Mesothelial cell of epicardium (in vitro differentiated cells): ENCODE data around the gene RNF34. TPM values are rescaled to one million over a fixed set of nuclear protein-coding genes. Genes with fewer than 3 reads are reported as not detected.

Source experiments
- DNase-seq, 2 experiments: peaks; one replicate each; pipeline ENCODE4 v3.0.0; 2021; ENCODE audit warnings: low spot score in 2 of 2; ENCODE audit not compliant: unreplicated experiment in 2 of 2
- H3K27ac Mint-ChIP-seq: 2 replicates; pipeline ENCODE4 v1.8.0; 2021; ENCODE audit warnings: mixed read lengths
- H3K27me3 Mint-ChIP-seq: 2 replicates; pipeline ENCODE4 v1.8.0; 2021; ENCODE audit warnings: low read depth, mixed read lengths
- H3K36me3 Mint-ChIP-seq: 2 replicates; pipeline ENCODE4 v1.8.0; 2021; ENCODE audit warnings: mixed read lengths
- H3K4me1 Mint-ChIP-seq: 2 replicates; pipeline ENCODE4 v1.8.0; 2021; ENCODE audit warnings: mixed read lengths
- H3K4me3 Mint-ChIP-seq: 2 replicates; pipeline ENCODE4 v1.8.0; 2021; ENCODE audit warnings: mild to moderate bottlenecking, moderate library complexity, mixed read lengths
- H3K9me3 Mint-ChIP-seq: 2 replicates; pipeline ENCODE4 v1.8.0; 2021; ENCODE audit warnings: mixed read lengths
- total RNA-seq: library from RNA; stranded (reverse); gene quantifications from 3 replicates; pipeline ENCODE4 v1.2.1, GENCODE V29; 2021
- TF ChIP-seq, protein P1 (sequence below): fragments of 200-600 bp; sonication (generic); IDR thresholded peaks from one replicate; pipeline ENCODE4 v1.5.0; 2021; ENCODE audit warnings: antibody characterized with exemption; ENCODE audit not compliant: unreplicated experiment

Gene RNF34
- total RNA-seq, 1 donor from 2014 or later: 41.0 TPM

DNA sequence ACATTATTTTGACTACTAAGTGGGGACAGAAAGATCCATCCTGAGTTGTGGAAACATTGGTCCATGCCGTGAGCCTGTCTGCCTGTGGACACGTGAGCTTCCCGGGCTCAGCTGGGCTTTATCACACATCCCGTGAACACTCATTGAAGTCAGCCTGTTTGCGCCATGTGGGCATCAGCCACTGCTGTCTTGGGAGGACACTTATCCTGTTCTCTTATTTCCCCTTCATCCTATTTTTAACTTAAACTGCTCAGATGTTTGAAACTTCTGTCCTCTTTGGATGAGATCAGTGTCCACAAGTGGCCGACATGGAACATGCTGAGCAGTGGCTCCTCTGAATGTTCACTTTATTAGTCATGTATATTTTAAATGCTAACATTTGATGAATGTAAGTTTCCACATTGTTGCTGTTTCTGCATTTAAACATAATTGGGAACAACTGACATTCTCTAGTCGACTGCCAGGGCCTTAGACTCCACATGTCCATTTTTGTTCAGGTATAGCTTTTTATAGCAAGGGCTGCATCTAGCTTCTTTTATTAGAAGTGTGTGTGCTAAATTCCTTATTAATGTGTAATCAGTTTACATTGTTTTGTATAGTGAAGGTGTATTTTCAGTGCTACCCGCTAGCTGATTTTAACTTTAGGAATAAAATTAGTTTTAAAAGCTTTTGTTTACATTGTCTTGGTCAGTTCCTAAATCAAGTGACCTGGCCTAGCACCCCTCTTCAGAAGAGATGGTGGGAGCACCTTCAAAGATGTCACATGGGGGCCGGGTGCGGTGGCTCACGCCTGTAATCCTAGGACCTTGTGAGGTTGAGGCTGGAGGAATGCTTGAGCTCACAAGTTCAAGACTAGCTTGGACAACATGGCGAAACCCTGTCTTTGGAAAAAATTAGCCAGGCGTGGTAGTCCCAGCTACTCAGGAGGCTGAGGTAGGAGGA lies 24.0 kb downstream of the RNF34 start:
- TF ChIP-seq, protein P1, sequence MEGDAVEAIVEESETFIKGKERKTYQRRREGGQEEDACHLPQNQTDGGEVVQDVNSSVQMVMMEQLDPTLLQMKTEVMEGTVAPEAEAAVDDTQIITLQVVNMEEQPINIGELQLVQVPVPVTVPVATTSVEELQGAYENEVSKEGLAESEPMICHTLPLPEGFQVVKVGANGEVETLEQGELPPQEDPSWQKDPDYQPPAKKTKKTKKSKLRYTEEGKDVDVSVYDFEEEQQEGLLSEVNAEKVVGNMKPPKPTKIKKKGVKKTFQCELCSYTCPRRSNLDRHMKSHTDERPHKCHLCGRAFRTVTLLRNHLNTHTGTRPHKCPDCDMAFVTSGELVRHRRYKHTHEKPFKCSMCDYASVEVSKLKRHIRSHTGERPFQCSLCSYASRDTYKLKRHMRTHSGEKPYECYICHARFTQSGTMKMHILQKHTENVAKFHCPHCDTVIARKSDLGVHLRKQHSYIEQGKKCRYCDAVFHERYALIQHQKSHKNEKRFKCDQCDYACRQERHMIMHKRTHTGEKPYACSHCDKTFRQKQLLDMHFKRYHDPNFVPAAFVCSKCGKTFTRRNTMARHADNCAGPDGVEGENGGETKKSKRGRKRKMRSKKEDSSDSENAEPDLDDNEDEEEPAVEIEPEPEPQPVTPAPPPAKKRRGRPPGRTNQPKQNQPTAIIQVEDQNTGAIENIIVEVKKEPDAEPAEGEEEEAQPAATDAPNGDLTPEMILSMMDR: no peak
- H3K36me3 Mint-ChIP-seq: peaks cover 42% of the 10 kb centered on the region
- no peaks in the 10 kb centered on the region for H3K4me1 Mint-ChIP-seq
- DNase-seq: no peak
- no peaks in the 10 kb centered on the region for H3K9me3 Mint-ChIP-seq
- no peak overlapping the region for H3K27ac Mint-ChIP-seq
- H3K27me3 Mint-ChIP-seq: no peaks in the 10 kb centered on the region
- no peak overlapping the region for H3K4me3 Mint-ChIP-seq

DNA sequence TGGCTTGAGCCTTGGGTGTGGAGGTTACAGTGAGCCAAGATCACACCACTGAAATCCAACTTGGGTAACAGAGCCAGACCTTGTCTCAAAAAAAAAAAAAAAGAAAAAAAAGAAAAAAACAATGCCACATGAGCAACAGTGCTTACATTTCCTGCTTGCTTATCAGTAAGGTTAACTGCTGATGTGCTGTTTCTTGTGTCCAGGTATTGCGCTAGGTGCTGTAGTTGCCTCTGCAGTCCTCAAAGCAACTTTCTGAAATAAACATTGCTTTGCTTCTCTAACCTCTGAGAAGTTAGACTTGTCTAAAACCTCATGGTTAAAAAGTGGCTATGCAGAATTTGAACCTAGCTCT lies 24.7 kb downstream of the RNF34 start:
- H3K36me3 Mint-ChIP-seq: peaks cover 48% of the 10 kb centered on the region
- TF ChIP-seq, protein P1: no peak
- H3K9me3 Mint-ChIP-seq: no peaks in the 10 kb centered on the region
- no peak for DNase-seq
- H3K4me1 Mint-ChIP-seq: no peaks in the 10 kb centered on the region
- H3K4me3 Mint-ChIP-seq: no peak overlapping the region
- no peak overlapping the region for H3K27ac Mint-ChIP-seq
- no peaks in the 10 kb centered on the region for H3K27me3 Mint-ChIP-seq

DNA sequence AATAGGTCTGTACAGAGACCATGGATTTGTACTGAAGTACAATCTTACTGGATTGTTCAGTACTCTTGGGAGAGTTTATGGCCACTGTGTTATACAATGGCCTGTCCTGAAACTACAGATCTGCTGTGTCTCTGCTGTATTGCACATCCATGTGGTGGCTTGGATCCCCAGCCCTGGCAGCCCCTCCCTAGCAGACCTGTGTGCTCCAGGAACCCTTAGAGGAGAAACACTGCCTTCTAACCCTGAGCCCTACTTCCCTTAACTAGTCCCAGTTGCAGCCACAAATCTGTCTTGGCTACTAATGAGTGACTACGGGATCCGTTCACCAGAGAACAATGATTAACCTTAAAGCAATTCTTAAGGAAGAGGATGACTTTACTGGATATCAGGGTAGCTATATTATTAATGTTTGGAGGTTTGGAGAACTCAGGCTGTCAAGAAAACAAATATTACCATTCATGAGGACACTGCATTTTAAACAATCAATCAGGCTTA lies 27.7 kb downstream of the RNF34 start:
- Mint-ChIP-seq H3K4me3 (no peak overlapping the region), H3K9me3 (no peaks in the 10 kb centered on the region), H3K4me1 (no peaks in the 10 kb centered on the region), H3K36me3 (peaks cover 49% of the 10 kb centered on the region), H3K27me3 (no peaks in the 10 kb centered on the region), H3K27ac (no peak overlapping the region)
- no peak for DNase-seq
- TF ChIP-seq, protein P1: no peak

DNA sequence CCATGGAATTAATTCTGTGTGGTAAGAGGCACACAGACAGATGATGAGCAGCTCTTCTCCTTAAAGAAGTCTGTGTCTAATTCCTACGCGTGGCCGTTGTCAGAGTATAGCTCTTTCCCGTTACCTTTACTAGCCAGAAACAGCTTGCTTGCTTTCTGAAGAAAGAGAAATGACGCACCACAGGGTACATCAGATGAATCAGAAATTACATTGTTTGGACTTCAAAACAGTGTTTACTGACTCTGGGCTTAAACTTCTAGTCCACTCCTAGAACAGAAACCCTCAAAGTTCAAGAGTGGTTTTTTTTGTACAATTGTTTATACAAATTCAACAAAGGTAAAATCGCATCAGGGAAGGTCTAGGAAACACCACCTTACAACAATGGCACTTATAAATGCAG lies 29.0 kb downstream of the RNF34 start:
- DNase-seq: no peak
- H3K36me3 Mint-ChIP-seq: peaks cover 51% of the 10 kb centered on the region
- H3K4me3 Mint-ChIP-seq: no peak overlapping the region
- H3K9me3 Mint-ChIP-seq: no peaks in the 10 kb centered on the region
- TF ChIP-seq, protein P1: no peak
- H3K4me1 Mint-ChIP-seq: no peaks in the 10 kb centered on the region
- H3K27ac Mint-ChIP-seq: no peak overlapping the region
- no peaks in the 10 kb centered on the region for H3K27me3 Mint-ChIP-seq

DNA sequence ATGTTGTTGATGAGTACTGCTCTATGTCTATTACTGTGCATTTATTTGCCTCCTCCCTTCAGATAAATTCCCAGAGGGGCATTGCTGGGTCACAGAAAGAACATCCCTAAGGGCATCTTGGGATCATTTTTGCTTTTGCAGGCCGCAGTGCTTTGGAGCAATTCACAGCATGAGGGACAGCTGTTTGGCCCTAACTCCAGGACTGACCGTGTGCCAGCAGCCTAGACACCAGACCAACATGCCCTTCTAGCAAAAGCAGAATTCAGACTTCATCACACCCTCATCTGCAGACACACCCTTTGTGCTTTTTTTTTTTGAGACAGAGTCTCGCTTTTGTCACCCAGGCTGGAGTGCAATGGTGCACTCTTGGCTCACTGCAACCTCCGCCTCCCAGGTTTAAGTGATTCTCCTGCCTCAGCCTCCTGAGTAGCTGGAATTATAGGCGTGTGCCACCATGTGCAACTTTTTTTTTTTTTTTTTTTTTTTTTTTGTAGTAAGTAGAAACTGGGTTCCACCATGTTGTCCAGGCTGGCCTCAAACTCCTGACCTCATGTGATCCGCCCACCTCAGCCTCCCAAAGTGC lies 31.0 kb downstream of the RNF34 start:
- H3K9me3 Mint-ChIP-seq: peaks cover 2% of the 10 kb centered on the region
- TF ChIP-seq, protein P1: no peak
- no peak overlapping the region for H3K27ac Mint-ChIP-seq
- H3K4me1 Mint-ChIP-seq: no peaks in the 10 kb centered on the region
- peaks cover 63% of the 10 kb centered on the region for H3K36me3 Mint-ChIP-seq
- no peak overlapping the region for H3K4me3 Mint-ChIP-seq
- DNase-seq: no peak
- no peaks in the 10 kb centered on the region for H3K27me3 Mint-ChIP-seq
